ENCODE results near the gene NFXL1.

- TF ChIP-seq POLR2A (IDR thresholded peaks at IDR 0.05; ENCODE audit: low read depth, low read length) (no peak), POLR2AphosphoS5 (IDR thresholded peaks at IDR 0.05; ENCODE audit: low read depth, low read length) (no peak), TAF1 (IDR thresholded peaks at IDR 0.05; ENCODE audit: low read depth, low read length) (no peak), POU2F2 (IDR thresholded peaks at IDR 0.05; ENCODE audit: low read depth, low read length) (no peak), SPI1 (IDR thresholded peaks at IDR 0.05; ENCODE audit: low read depth, low read length) (no peak), PAX5 (IDR thresholded peaks at IDR 0.05; ENCODE audit: insufficient read depth, low read length, severe bottlenecking) (no peak)
These were observed 95.2 kb downstream of the NFXL1 start for GRCh38 chr4:47819178-47819577.

Measured in GM12891 (cell line).